NCI-H2107 (cell line): ENCODE measurements around the gene EED.
A peak's percentile ranks its signal among the peaks of the same experiment; 100 is the strongest.

Experiments
- DNase-seq: peaks from one replicate; lab custom pipeline; 2025; lab: John Stamatoyannopoulos, UW

Gene EED, protein sequence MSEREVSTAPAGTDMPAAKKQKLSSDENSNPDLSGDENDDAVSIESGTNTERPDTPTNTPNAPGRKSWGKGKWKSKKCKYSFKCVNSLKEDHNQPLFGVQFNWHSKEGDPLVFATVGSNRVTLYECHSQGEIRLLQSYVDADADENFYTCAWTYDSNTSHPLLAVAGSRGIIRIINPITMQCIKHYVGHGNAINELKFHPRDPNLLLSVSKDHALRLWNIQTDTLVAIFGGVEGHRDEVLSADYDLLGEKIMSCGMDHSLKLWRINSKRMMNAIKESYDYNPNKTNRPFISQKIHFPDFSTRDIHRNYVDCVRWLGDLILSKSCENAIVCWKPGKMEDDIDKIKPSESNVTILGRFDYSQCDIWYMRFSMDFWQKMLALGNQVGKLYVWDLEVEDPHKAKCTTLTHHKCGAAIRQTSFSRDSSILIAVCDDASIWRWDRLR

DNA sequence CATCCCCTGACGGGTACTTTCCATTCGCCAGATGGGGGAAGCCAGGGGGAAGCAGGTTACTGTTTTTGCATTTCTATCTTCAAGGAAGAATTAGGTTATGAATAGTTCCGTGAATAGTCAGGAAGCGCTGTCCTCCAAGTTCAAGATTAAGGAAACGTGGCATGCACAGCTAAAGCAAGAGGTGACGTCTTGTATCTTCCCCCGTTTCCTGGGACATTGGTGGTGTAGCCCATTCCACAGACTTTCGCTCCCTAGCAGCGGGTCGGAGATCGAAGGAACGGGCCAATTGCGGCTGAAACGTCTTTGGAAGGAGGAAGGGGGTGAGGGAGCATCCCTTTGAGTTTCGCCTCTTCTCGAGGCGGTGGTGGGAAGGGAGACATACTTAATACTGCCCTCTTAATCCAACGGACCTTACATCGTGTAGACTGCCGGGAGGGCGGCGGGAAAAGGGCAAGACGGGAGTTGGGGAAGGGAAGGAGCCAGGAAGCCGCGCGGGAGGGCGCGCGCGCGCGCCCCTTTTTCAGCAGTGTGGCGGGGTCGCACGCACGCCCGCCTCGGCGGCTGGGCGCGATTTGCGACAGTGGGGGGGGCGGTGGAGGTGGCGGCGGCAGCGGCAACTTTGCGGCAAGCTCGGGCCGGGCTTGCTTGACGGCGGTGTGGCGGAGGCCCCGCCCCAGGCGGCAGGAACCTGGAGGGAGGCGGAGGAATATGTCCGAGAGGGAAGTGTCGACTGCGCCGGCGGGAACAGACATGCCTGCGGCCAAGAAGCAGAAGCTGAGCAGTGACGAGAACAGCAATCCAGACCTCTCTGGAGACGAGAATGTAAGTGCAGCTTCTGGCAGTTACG, at the start of gene EED:
EED (plus strand) TSS at position 232 of the 847 bp plus-strand sequence; CDS start at position 709, 477 bp downstream.
- DNase-seq = peak; percentile 84

DNA sequence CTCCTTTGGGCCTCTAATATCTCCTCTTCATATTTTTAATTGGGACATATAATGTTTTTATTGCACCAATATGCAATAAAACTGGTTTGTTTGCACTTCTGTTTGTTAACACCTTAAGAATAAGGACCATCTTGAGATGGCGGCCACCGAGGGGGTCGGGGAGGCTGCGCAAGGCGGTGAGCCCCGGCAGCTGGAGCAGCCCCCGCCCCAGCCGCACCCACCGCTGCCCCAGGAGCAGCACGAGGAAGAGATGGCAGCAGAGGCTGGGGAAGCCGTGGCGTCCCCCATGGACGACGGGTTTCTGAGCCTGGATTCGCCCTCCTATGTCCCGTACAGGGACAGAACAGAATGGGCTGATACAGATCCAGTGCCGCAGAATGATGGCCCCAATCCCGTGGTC, 49.6 kb upstream of the EED start:
- no peak for DNase-seq

DNA sequence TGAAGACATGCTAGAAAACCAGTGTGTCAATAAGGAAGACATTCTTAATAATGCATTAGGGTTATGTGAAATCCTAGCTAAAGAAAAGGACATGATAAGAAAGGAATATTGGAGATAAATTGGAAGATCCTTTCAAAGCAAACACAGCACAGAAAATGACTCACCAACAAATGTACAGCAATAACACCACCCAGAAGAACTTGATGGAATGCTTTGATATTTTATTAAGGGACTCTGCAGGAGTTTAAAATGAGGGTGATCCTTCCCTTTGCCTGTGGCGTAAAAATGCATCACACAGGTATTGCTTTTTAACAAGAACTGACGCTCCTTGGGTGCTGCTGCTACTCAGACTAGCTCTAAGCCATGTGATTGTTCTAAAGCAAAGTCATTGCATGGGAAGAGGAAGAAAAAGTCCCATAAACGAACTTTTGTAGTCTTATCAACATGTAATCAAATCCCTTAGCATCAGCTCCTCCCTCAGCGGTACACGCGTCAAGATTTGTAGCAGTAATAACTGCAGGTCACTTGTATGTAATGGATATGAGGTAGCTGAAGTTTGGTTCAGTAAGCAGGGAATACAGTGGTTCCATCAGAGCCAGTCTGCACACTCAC, 48.4 kb upstream of the EED start:
- DNase-seq = no peak

DNA sequence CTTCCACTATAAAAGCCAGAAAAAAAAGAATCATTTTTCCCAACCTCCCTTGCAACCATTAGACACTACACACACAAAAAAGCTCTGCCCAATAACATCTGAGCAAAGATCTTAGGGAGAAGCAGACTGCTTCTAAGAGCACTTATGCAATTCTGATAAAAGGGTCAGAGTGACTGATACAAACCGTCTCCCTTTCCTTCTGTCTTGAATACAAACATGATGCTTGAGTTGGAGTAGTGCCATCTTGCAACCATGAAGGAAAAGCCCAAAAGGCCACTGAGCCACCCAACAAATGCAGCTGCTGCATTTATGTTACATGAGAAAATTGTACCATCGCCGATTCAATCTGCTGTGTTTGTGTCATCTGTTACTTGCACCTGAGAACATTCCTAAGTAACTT, 47.6 kb upstream of the EED start:
- no peak for DNase-seq

DNA sequence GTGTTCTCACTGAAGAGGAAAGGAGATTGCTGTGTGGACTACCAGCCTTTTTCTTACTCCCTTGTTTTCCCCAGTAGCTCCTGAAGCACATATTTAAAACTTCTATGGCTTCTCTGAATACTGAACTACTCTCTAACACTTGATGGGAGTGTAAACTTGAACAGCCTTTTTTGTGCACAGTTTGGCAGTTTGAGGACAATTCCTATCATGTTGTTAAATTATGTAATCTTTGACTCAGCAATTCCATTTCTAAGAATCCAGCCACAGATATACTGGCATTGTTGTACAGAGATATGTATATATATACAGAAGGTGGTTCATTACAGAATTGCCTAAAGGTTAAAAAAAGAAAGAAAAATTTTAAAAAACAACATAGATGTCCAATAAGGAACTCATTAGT, 47.1 kb upstream of the EED start:
- DNase-seq = no peak

DNA sequence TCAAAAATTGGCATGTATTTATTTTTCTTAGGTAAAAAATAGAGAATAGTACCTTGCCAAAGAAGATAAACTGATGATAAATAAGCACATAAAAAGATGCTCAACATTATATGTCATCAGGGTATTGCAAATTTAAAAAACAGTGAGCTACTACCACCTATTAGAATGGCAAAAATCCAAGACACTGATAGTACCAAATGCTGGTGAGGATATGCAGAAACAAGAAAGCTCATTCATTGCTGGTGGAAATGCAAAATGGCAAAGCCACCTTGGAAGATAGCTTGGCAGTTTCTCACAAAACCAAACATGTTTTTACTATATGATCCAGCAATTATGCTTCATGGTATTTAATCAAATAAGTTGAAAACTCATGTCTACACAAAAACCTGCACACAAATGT, 46.4 kb upstream of the EED start:
- no peak for DNase-seq

DNA sequence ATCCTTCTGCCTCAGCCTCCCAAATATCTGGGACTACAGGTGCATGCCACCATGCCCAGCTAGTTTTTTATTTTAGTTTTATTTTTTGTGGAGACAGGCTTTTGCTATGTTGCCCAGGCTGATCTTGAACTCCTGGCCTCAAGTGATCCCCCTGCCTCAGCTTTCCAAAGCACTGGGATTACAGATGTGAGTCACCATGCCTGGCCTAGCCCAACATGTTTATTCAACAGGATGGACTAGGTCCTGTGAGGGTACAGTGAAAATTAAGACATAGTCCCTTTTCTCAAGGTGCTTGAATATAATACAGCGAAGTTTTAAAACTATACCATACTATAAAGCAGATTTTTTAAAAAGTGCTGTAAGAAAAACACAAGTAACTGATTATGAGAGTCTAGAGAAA, 45.2 kb upstream of the EED start:
- DNase-seq = no peak

DNA sequence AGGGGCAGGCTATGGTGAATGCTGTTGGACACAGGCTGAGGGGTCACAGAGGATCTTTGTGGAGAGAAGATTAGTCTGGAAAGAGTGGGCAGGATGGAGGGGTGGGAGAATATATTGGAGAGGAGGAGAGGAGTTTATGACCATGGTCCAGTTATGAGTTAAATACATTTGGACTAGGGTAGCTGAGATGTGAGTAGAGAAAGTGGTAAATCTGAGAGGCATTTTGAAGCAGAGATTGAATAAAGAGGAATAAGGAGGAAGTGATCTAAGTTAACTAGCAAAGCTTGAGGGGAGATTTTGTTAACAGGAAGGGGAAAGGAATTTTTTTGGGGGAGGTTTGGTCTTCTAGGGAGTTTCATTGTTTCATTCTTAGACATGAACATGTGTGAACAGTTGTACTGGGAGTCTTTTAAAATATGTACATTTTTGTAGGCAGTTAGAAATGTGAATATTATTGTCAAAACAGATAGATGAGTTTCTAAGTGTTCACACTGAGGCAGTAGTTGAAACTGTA, 43.1 kb upstream of the EED start:
- DNase-seq = no peak

DNA sequence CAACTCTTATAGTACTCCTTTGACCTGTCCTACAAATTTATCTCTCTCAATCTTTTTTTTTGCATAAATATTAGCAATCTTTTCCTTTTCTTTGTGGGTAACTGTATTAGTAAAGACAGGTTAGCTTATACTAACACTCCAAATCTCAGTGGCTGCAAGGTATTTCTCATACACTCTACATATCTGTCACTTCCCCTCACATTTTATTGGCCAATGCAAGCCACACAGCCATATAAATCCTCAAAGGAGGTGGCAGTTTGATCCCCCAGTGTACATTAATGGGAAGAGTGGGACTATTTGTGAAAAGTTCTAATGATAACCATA, 42.6 kb upstream of the EED start:
- no peak for DNase-seq

DNA sequence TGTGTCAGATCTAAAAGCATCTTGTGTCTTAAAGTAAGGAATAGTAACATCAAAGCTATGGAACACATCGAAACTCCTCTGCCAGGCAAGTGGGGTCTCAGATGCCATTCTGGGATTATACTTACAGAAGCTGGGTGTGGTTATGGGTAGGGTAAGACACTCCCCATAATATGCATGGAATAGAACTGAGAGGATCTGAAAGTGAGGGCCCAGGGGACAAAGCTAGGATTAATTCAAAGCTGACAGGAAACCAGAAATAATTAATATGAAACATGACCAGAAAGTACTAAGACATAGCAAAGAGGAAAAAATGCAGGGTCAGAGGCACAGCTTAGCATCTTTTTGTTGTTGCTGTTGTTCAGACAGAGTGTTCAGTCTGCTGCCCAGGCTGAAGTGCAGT, 40.2 kb upstream of the EED start:
- no peak for DNase-seq

DNA sequence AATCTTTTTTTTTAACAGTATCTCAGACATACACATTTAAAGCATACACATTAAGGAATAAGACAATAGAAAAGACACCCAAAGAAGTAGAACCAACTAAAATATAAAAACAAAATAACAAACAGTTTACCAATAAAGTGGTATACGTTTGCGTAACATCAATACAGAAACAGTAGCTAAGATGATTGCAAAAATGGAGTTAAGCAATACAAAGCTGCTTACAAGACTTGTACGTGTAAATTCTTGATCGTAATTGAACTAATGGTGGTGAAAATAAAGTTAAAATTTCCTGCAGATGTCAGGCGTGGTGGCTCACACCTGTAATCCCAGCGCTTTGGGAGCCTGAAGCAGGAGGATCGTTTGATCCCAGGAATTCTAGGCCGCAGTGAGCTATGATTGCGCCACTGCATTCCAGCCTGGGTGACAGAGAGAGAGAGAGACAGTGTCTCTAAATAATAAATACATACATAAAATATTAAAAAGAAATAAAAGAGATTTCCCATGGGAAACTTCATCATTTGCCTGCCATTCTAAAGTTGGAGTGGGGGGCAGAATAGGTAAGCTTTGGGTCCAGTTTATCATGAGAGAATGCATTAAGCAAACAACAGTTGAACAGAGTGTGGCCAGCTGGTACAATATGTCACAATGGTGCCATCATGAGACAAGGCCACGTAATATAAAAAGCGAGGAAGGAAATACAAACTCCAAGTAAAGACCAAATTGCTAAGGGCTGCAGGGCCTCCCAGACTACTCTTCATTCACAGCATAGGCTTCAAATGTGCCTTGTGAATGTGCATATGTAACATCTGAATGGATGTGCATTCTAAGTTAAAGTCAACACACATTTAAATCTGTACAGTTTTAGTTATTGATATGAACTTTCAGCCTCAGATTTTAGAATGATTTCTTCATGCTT, 38.9 kb upstream of the EED start:
- no peak for DNase-seq

DNA sequence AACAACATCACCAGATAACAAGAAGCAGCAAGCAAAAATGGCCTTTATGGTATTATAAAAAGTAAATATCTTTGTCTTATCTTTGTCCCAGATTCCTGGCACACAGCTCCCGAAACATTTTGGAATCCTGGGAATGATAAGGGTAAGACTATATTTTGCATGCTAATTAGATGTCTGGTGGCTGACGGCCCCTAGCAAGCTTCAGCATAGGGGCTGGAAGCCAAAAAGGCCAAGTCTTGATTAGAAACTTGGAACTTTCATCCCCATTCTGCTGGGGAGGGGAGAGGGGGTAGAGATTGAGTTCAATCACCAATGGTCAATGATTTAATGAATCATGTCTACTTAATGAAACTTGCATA, 38.2 kb upstream of the EED start:
- no peak for DNase-seq

DNA sequence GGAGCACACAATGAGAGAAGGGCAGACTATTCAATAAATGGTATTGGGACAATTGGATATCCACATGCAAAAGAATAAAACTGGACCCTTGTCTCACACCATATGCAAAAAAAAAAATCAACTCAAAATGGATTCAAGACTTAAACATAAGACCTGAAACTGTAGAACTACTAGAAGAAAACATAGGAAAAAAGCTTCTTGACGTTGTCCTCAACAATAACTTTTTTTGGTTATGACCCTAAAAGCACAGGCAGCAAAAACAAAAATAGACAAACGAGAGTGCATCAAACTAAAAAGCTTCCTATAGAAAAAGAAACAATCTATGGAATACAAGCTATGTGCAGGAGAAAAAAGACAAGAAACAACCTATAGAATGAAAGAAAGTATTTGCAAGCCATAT, 37.1 kb upstream of the EED start:
- no peak for DNase-seq

DNA sequence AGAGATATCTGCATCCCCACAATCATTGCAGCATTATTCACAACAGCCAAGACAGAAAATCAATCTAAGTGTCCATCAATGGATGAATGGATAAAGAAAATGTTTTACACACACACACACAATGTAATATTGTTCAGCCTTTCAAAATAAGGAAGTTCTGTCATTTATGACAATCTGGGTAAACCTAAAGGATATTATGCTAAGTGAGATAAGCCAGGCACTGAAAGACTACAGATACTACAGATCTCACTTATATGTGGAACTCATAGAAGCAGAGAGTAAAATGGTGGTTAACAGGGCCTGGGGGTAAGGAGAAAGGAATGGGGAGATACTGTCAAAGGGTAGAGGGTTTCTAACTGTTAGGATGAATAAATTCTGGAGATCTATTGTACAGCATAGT, 36.0 kb upstream of the EED start:
- no peak for DNase-seq

DNA sequence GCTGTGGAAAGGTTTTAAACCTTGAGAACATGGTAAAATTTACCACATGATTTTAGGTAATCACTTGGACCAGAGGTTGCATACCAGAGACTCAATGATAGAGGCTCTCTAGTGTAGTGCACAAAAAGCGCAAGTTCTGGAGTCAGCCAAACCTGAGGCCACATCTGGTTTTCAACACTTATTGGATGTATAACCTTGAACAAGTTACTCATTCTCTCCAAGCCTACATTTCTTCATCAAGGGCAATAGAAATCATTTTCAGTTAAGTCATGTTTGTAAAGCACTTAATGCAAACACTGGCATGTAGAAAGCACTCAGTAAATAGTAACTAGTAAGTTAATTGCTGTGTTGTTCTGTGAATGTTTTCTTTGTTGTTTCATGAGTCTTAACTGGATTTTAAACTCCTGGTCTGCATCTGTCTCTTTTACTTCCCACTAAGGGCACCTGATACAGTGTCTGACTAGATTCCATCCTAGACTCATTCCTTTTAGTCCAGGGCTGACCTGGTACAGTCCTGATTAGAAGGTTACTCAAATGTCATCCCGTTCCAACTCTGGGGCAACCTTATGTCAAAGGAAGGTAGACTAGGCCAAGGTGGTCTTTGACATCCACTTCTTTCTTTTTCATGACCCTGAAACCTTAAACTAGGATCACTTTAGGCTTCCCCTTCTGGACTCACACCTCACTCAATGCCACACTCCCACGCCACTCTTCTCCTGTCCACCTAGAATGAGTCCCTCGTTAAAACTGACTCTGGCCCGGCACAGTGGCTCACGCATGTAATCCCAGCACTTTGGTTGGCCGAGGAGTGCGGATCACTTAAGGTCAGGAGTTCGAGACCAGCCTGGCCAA, 34.5 kb upstream of the EED start:
- DNase-seq = no peak

DNA sequence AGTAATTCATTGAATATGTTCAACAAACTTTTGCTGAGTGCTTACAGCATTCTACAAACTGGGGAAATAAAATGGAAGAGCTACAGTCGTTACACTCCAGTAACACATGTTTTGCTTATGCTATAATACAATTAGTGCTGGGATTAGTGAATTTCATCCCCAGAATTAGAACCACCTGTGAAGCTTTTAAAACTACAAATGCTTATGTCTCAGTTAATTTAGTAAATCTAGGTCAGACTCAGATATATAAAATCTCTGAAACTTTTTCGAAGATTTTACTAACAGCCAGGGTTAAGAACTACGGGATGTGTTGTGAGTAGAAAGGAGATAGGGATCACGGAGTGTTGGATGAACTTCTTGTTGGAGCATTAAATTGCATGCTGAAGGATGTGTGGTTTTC, 33.7 kb upstream of the EED start:
- no peak for DNase-seq

DNA sequence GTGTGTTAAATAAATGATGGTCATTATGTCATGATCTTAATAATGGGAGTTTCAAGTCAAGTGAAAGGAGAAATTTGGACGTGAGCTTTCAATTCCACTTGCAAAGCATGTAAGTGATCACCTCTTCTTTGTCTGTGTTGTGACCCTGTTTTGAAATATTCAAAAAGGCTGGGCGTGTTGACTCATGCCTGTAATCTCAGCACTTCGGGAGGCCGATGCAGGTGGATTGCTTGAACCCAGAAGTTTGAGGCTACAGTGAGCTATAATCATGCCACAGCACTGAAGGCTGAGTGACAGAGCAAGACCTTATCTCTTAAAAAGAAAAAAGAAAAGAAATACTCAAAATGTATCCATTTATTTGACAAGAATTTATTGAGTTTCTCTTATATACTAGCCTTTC, 32.9 kb upstream of the EED start:
- DNase-seq = no peak

DNA sequence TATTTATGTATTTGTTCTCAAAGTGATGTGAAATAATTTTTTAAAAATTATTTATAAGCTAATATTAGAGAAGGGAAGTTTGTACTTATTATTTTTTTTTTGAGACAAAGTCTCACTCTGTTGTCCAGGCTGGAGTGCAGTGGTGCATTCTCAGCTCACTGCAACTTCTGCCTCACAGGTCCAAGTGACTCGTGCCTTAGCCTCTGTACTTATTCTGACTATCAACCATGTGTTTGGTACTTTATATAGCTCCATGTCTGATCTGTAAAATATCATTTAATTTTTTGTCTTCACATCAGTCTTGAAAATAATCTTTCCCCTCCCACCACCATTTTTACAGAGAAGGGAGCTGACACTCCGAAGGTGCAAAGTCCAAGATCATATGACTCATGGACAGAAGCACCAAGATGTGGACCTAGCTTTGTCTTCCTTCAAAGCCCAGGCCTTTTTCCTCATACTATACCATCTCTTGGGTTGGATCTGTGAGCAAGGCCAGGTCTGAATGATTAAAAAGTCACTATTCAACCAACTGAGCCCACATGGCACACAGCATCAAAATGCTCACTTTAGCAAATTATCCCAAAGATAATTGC, 32.4 kb upstream of the EED start:
- no peak for DNase-seq

DNA sequence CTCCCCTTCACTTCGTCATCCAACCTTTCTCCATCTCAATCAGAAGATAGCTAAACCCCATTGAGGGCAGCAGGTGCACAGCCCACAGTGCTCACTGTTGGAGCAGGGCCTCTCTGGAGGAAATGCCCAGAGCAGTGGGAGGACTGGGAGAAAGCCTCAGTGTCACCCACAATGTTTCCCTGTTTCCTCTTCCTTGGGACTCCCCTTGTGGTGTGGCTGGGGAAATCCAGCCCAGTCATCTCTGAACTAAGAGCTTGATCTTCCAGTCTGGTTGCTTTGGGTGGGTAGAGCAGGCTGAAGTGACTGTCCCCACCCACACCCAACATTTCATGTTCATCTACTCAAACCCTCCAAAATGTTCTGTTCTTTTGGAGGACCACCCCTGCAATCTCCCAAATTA, 29.8 kb upstream of the EED start:
- no peak for DNase-seq
